PC-3 (cell line): Measurements from ENCODE around the gene CCBE1. TPM values are rescaled to one million over a fixed set of nuclear protein-coding genes. Genes with fewer than 3 reads are reported as not detected.

Experiments used
- ATAC-seq: fragments of 200-7000 bp; cut with Tn5 transposase; 2 replicates; pipeline ENCODE4 v1.9.1; 2020; ENCODE audit warnings: mild to moderate bottlenecking, moderate library complexity
- BruUV-seq: library from RNA; stranded (reverse); fragments of 400-500 nt; replicated peaks from 2 replicates; lab custom pipeline; 2021; lab: Mats Ljungman, UMichigan
- CTCF ChIA-PET: fragments of 300-600 bp; sonication (Branson Sonifier 250); formaldehyde crosslinking; loops from one replicate; lab custom pipeline; 2022; ENCODE audit warnings: antibody characterized with exemption; lab: Charles Lee
- POLR2A ChIA-PET: fragments of 300-600 bp; sonication (Branson Sonifier 250); formaldehyde crosslinking; loops from one replicate; lab custom pipeline; 2022; ENCODE audit warnings: antibody characterized with exemption; ENCODE audit not compliant: unreplicated experiment; lab: Charles Lee
- DNase-seq: peaks from one replicate; pipeline ENCODE4 v3.0.0-alpha.2; 2015
- H2AFZ ChIP-seq: fragments of 300-600 bp; sonication (generic); 2 replicates; pipeline ENCODE4 v1.6.0; 2016; ENCODE audit warnings: antibody characterized with exemption, low read length
- H3F3A ChIP-seq: fragments of 300-600 bp; sonication (generic); one replicate; pipeline ENCODE4 v1.6.0; 2017; ENCODE audit warnings: antibody characterized with exemption, low read length, control low read depth, mild to moderate bottlenecking; ENCODE audit not compliant: unreplicated experiment
- H3K27ac ChIP-seq: fragments of 300-600 bp; sonication (generic); 2 replicates; pipeline ENCODE4 v1.5.1; 2016; ENCODE audit warnings: mild to moderate bottlenecking, low read length
- H3K27me3 ChIP-seq: fragments of 300-600 bp; sonication (generic); 2 replicates; pipeline ENCODE4 v1.6.1; 2016; ENCODE audit warnings: low read length, mixed read lengths
- H3K36me3 ChIP-seq: fragments of 300-600 bp; sonication (generic); 2 replicates; pipeline ENCODE4 v1.6.1; 2016; ENCODE audit warnings: low read depth, mixed run types, low read length, mixed read lengths
- H3K4me1 ChIP-seq: fragments of 300-600 bp; sonication (generic); 2 replicates; pipeline ENCODE4 v1.5.1; 2016; ENCODE audit warnings: low read length; ENCODE audit not compliant: insufficient read depth
- H3K4me2 ChIP-seq: fragments of 300-600 bp; sonication (generic); 2 replicates; pipeline ENCODE4 v1.6.0; 2016; ENCODE audit warnings: low read length
- H3K4me3 ChIP-seq: fragments of 300-600 bp; sonication (generic); 2 replicates; pipeline ENCODE4 v1.5.1; 2016; ENCODE audit warnings: mild to moderate bottlenecking, low read length, mixed read lengths
- H3K79me2 ChIP-seq: fragments of 300-600 bp; sonication (generic); 2 replicates; pipeline ENCODE4 v1.6.1; 2017; ENCODE audit warnings: low read length, mixed read lengths
- H3K9ac ChIP-seq: fragments of 300-600 bp; sonication (generic); 2 replicates; pipeline ENCODE4 v1.6.0; 2016; ENCODE audit warnings: mild to moderate bottlenecking, low read length
- H3K9me2 ChIP-seq: fragments of 300-600 bp; sonication (generic); replicated peaks from 2 replicates; pipeline ENCODE4 v1.6.1; 2016; ENCODE audit warnings: mixed run types, low read length, mixed read lengths
- H3K9me3 ChIP-seq: fragments of 300-600 bp; sonication (generic); 2 replicates; pipeline ENCODE4 v1.6.1; 2016; ENCODE audit warnings: low read length, mixed read lengths
- H4K20me1 ChIP-seq: fragments of 300-600 bp; sonication (generic); 2 replicates; pipeline ENCODE4 v1.6.1; 2016; ENCODE audit warnings: low read length, mixed read lengths
- EZH2 ChIP-seq: fragments of 300-600 bp; sonication (generic); IDR thresholded peaks from one replicate; pipeline ENCODE4 v1.6.1; 2017; ENCODE audit warnings: antibody characterized with exemption, mild to moderate bottlenecking, low read length; ENCODE audit not compliant: unreplicated experiment
- EZH2phosphoT487 ChIP-seq: fragments of 300-600 bp; sonication (generic); IDR thresholded peaks from 2 replicates; pipeline ENCODE4 v1.6.1; 2018; ENCODE audit warnings: mild to moderate bottlenecking, antibody characterized with exemption, low read length, borderline replicate concordance
- intact Hi-C: fragments of 100-400 bp; cut with micrococcal nuclease; formaldehyde crosslinking; loops from 2 replicates; pipeline ENCODE4 v1.9.0; 2023
- total RNA-seq: library from RNA; depleted of rRNA; stranded (reverse); fragments of >200 nt; gene quantifications from 2 replicates; pipeline ENCODE4 v1.2.3, GENCODE V29; 2014
- TF ChIP-seq, protein P1 (sequence below): fragments of 300-600 bp; sonication (generic); conservative IDR thresholded peaks from 2 replicates; pipeline ENCODE4 v1.5.1; 2017; ENCODE audit warnings: antibody characterized with exemption, low read depth, mild to moderate bottlenecking, low read length

CCBE1 gene
- total RNA-seq, 1 experiment from 2014 or later: 13.9 TPM

GRCh38 chr18:59665057-59666006 lies 31.9 kb downstream of the CCBE1 start:
- ATAC-seq: no peak
- CTCF ChIA-PET: no interaction called here
- Histone ChIP-seq H3K9ac (no peak overlapping the region), H3K4me1 (peaks cover 34% of the 10 kb centered on the region), H3K79me2 (peaks cover 53% of the 10 kb centered on the region), H3F3A (peaks cover 5% of the 10 kb centered on the region), H3K9me2 (no peaks in the 10 kb centered on the region), H3K4me2 (no peak overlapping the region), H3K27ac (no peak overlapping the region), H3K27me3 (no peaks in the 10 kb centered on the region), H3K9me3 (no peaks in the 10 kb centered on the region), H3K4me3 (no peak overlapping the region), H4K20me1 (no peaks in the 10 kb centered on the region), H2AFZ (no peak overlapping the region), H3K36me3 (no peaks in the 10 kb centered on the region)
- TF ChIP-seq EZH2phosphoT487: no peak
- TF ChIP-seq, protein P1, sequence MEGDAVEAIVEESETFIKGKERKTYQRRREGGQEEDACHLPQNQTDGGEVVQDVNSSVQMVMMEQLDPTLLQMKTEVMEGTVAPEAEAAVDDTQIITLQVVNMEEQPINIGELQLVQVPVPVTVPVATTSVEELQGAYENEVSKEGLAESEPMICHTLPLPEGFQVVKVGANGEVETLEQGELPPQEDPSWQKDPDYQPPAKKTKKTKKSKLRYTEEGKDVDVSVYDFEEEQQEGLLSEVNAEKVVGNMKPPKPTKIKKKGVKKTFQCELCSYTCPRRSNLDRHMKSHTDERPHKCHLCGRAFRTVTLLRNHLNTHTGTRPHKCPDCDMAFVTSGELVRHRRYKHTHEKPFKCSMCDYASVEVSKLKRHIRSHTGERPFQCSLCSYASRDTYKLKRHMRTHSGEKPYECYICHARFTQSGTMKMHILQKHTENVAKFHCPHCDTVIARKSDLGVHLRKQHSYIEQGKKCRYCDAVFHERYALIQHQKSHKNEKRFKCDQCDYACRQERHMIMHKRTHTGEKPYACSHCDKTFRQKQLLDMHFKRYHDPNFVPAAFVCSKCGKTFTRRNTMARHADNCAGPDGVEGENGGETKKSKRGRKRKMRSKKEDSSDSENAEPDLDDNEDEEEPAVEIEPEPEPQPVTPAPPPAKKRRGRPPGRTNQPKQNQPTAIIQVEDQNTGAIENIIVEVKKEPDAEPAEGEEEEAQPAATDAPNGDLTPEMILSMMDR: no peak
- TF ChIP-seq EZH2: no peak
- POLR2A ChIA-PET: no interaction called here
- intact Hi-C loops: no loop called here
- BruUV-seq: no TSS peak
- no peak for DNase-seq

DNA sequence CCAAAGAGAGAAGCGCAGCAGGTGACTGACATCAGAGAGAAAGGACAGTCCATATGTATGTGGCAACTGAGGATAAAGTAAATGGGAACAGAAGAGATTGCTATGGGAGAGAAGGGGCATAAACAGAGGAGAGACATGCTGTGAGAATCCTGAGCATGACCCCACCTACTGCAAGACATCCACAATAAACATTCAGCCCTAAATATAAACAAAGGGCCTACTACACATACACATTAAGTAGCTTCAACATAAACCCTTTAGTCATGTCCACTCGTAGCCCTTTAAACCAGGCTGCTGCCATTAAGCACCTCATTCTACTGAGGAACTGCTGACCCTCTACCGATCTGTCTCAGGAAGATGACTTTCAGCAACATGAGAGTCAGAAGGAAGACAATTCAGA lies 32.9 kb downstream of the CCBE1 start:
- peaks cover 5% of the 10 kb centered on the region for H3F3A ChIP-seq
- no peaks in the 10 kb centered on the region for H3K9me3 ChIP-seq
- no peak overlapping the region for H3K9ac ChIP-seq
- intact Hi-C loops: no loop called here
- peaks cover 54% of the 10 kb centered on the region for H3K79me2 ChIP-seq
- H3K36me3 ChIP-seq: no peaks in the 10 kb centered on the region
- no peaks in the 10 kb centered on the region for H3K9me2 ChIP-seq
- DNase-seq (no peak), ATAC-seq (no peak)
- no peak for TF ChIP-seq EZH2phosphoT487
- no peak for TF ChIP-seq EZH2
- TF ChIP-seq, protein P1: no peak
- BruUV-seq: no TSS peak
- no peaks in the 10 kb centered on the region for H4K20me1 ChIP-seq
- no peak overlapping the region for H3K4me2 ChIP-seq
- H2AFZ ChIP-seq: no peak overlapping the region
- peaks cover 44% of the 10 kb centered on the region for H3K4me1 ChIP-seq
- H3K27me3 ChIP-seq: no peaks in the 10 kb centered on the region
- ChIA-PET CTCF (no interaction called here), POLR2A (no interaction called here)
- H3K27ac ChIP-seq: no peak overlapping the region
- no peak overlapping the region for H3K4me3 ChIP-seq

DNA sequence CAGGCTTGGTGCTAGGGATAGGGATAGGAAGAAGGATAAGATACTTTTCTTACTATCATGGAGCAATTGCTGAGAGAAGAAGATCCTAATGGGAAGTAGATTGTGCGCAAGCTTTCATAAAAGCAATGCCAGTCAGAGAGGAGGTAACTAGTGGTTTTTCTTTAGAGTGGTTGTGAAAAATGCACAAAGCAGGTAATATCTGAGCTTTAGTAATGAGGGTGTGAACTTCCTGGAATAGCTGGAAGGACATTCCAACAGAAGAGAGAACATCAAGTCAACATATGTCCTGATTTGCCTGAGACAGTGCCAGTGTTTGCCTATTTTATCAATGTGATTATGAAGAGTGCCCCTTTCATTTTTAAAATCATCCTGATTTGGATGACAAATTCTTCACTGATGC lies 34.1 kb downstream of the CCBE1 start:
- Histone ChIP-seq H3K4me3 (no peak overlapping the region), H4K20me1 (no peaks in the 10 kb centered on the region), H2AFZ (no peak overlapping the region), H3K9me2 (no peaks in the 10 kb centered on the region), H3K79me2 (peaks cover 59% of the 10 kb centered on the region), H3K4me1 (peaks cover 49% of the 10 kb centered on the region), H3K27ac (peak overlapping the region; percentile 80), H3F3A (peaks cover 5% of the 10 kb centered on the region), H3K4me2 (peak overlapping the region; percentile 64), H3K27me3 (no peaks in the 10 kb centered on the region), H3K9me3 (no peaks in the 10 kb centered on the region), H3K36me3 (no peaks in the 10 kb centered on the region), H3K9ac (no peak overlapping the region)
- no TSS peak for BruUV-seq
- intact Hi-C loops: loop anchor here (2.0 kb wide), 1 partner anchor 28 kb away; no protein-coding TSS in a partner anchor
- ChIA-PET POLR2A (no interaction called here), CTCF (no interaction called here)
- ATAC-seq (no peak), DNase-seq (no peak)
- no peak for TF ChIP-seq EZH2phosphoT487
- TF ChIP-seq, protein P1: no peak
